K562 (cell line): Measurements from ENCODE around the gene BOC. TPM values are rescaled to one million over a fixed set of nuclear protein-coding genes. Genes with fewer than 3 reads are reported as not detected.
A peak's percentile ranks its signal among the peaks of the same experiment; 100 is the strongest.

ENCODE experiments used
- CREM ChIP-seq: IDR thresholded peaks from 2 replicates; pipeline ENCODE4 v1.6.1; 2014; ENCODE audit warnings: antibody characterized with exemption, low read depth
- JUN ChIP-seq, 2 experiments: sonication (generic) in 1 of 2; formaldehyde crosslinking in 1 of 2; IDR thresholded peaks; 2 replicates each; pipeline versions ENCODE4 v1.6.1 to v1.8.0; 2012 to 2022; ENCODE audit warnings: borderline replicate concordance in 2 of 2, mild to moderate bottlenecking in 2 of 2, improper control_type of control experiment in 1 of 2, low read depth in 1 of 2, low read length in 1 of 2, missing genetic modification reagents in 1 of 2
- RAD21 ChIP-seq, 2 experiments: fragments of 250-450 bp in 1 of 2; fragments of 450-650 bp in 1 of 2; sonication (Bioruptor Pico) in 1 of 2; formaldehyde crosslinking in 1 of 2; IDR thresholded peaks in 1 of 2; conservative IDR thresholded peaks in 1 of 2; 2 replicates each; pipeline versions ENCODE4 v1.4.0 to v1.8.0; 2020 to 2022; ENCODE audit warnings: mild to moderate bottlenecking in 2 of 2, moderate library complexity in 1 of 2
- polyA plus RNA-seq, 8 experiments: library from polyadenylated mRNA; depleted of rRNA in 4 of 8; stranded (reverse) in 5 of 8; unstranded in 3 of 8; fragments of >200 nt; fragmentation: Nextera tagmentation in 2 of 8; fragmentation: Illumina TruSeq in 1 of 8; extraction: Ambion mirVana in 2 of 8; extraction: Trizol in 1 of 8; gene quantifications; 2 replicates each; pipeline versions ENCODE4 v1.2.1 to v1.2.3, GENCODE V29; 2011 to 2014; ENCODE audit warnings: inconsistent platforms in 1 of 8, missing spikeins in 1 of 8
- total RNA-seq, 7 experiments: library from RNA; depleted of rRNA in 6 of 7; stranded (reverse); fragments of >200 nt in 6 of 7; fragmentation: Illumina TruSeq in 2 of 7; extraction: Trizol in 2 of 7; gene quantifications; 2 replicates each; pipeline versions ENCODE4 v1.2.1 to v1.2.3, GENCODE V29; 2011 to 2021; ENCODE audit warnings: low replicate concordance in 1 of 7
- TF ChIP-seq, protein P1 (sequence below): fragments of 450-650 bp; IDR thresholded peaks from 2 replicates; pipeline ENCODE4 v1.6.1; 2016; ENCODE audit warnings: mild to moderate bottlenecking, moderate library complexity

BOC gene
- total and polyA plus RNA-seq, 9 of the 15 experiments (the other 6 are each of a cell fraction or from before 2014, with no cell fraction given) = not detected

GRCh38 chr3:113279686-113280085 lies 68.3 kb downstream of the BOC start (continued):
- TF ChIP-seq, protein P1, sequence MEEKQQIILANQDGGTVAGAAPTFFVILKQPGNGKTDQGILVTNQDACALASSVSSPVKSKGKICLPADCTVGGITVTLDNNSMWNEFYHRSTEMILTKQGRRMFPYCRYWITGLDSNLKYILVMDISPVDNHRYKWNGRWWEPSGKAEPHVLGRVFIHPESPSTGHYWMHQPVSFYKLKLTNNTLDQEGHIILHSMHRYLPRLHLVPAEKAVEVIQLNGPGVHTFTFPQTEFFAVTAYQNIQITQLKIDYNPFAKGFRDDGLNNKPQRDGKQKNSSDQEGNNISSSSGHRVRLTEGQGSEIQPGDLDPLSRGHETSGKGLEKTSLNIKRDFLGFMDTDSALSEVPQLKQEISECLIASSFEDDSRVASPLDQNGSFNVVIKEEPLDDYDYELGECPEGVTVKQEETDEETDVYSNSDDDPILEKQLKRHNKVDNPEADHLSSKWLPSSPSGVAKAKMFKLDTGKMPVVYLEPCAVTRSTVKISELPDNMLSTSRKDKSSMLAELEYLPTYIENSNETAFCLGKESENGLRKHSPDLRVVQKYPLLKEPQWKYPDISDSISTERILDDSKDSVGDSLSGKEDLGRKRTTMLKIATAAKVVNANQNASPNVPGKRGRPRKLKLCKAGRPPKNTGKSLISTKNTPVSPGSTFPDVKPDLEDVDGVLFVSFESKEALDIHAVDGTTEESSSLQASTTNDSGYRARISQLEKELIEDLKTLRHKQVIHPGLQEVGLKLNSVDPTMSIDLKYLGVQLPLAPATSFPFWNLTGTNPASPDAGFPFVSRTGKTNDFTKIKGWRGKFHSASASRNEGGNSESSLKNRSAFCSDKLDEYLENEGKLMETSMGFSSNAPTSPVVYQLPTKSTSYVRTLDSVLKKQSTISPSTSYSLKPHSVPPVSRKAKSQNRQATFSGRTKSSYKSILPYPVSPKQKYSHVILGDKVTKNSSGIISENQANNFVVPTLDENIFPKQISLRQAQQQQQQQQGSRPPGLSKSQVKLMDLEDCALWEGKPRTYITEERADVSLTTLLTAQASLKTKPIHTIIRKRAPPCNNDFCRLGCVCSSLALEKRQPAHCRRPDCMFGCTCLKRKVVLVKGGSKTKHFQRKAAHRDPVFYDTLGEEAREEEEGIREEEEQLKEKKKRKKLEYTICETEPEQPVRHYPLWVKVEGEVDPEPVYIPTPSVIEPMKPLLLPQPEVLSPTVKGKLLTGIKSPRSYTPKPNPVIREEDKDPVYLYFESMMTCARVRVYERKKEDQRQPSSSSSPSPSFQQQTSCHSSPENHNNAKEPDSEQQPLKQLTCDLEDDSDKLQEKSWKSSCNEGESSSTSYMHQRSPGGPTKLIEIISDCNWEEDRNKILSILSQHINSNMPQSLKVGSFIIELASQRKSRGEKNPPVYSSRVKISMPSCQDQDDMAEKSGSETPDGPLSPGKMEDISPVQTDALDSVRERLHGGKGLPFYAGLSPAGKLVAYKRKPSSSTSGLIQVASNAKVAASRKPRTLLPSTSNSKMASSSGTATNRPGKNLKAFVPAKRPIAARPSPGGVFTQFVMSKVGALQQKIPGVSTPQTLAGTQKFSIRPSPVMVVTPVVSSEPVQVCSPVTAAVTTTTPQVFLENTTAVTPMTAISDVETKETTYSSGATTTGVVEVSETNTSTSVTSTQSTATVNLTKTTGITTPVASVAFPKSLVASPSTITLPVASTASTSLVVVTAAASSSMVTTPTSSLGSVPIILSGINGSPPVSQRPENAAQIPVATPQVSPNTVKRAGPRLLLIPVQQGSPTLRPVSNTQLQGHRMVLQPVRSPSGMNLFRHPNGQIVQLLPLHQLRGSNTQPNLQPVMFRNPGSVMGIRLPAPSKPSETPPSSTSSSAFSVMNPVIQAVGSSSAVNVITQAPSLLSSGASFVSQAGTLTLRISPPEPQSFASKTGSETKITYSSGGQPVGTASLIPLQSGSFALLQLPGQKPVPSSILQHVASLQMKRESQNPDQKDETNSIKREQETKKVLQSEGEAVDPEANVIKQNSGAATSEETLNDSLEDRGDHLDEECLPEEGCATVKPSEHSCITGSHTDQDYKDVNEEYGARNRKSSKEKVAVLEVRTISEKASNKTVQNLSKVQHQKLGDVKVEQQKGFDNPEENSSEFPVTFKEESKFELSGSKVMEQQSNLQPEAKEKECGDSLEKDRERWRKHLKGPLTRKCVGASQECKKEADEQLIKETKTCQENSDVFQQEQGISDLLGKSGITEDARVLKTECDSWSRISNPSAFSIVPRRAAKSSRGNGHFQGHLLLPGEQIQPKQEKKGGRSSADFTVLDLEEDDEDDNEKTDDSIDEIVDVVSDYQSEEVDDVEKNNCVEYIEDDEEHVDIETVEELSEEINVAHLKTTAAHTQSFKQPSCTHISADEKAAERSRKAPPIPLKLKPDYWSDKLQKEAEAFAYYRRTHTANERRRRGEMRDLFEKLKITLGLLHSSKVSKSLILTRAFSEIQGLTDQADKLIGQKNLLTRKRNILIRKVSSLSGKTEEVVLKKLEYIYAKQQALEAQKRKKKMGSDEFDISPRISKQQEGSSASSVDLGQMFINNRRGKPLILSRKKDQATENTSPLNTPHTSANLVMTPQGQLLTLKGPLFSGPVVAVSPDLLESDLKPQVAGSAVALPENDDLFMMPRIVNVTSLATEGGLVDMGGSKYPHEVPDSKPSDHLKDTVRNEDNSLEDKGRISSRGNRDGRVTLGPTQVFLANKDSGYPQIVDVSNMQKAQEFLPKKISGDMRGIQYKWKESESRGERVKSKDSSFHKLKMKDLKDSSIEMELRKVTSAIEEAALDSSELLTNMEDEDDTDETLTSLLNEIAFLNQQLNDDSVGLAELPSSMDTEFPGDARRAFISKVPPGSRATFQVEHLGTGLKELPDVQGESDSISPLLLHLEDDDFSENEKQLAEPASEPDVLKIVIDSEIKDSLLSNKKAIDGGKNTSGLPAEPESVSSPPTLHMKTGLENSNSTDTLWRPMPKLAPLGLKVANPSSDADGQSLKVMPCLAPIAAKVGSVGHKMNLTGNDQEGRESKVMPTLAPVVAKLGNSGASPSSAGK = peak; percentile 39; the same call in 1 of the 2 replicates
- peak; percentile 43 for TF ChIP-seq CREM
- no peak for TF ChIP-seq JUN (IDR thresholded peaks at IDR 0.05; ENCODE audit: borderline replicate concordance, low read depth, low read length)
- TF ChIP-seq JUN (CRISPR knock-in tag; IDR thresholded peaks at IDR 0.05; ENCODE audit: borderline replicate concordance) = no peak
- peak in 1 of 2 experiments; percentile 42; a peak in 2 of 4 replicates for TF ChIP-seq RAD21 (CRISPR knock-in tag; conservative IDR thresholded peaks at IDR 0.05 in 1 of 2, IDR thresholded peaks at IDR 0.05 in 1 of 2)
